B cell (primary cell): ENCODE data around the gene JKAMP.

Experiments
- EZH2 ChIP-seq: IDR thresholded peaks from 2 replicates; pipeline ENCODE4 v1.6.1; 2012; ENCODE audit warnings: borderline replicate concordance, low read depth, mild to moderate bottlenecking, moderate library complexity, low read length; ENCODE audit not compliant: insufficient read depth, poor library complexity, severe bottlenecking
- TF ChIP-seq, protein P1 (sequence below): fragments of 200-600 bp; IDR thresholded peaks from one replicate; pipeline ENCODE4 v1.8.0; 2022; ENCODE audit warnings: antibody characterized with exemption, mild to moderate bottlenecking

DNA sequence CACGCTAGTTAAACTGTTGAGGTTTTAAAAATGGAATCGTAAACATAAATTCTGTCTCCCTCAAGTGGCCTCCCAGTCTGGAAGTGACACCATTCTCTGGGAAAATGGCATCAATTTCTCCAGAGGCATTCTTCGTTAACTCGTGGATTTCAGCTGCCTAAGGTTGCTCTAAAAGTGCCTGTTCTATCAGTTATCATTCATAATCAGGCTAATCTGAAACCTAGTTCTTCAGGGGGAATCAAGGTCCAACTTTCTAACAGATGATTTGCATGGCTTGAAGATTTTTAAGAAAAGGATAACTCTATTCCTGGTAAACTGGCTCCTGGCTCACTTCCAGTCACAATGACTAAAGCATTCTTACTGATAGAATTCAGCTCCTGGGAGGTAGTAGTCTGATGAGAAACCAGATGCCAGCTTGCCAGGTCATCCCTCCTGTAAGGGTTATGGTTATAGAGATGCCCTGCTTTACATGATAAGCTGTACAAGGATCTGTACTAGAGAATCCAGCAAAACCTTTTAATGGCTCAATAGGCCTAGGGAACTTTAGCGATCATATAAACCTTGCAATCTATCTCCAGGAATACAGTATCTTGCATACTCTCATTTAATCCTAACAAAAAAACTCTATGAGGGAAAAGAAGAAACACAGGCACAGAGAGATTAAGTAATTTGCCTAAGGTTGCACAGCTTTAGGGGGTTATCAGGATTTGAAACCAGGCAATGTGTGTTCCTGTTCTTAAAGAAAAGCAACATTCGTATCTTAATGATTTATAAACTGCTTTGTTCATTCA, 1.6 kb upstream of the JKAMP start:
- TF ChIP-seq, protein P1, sequence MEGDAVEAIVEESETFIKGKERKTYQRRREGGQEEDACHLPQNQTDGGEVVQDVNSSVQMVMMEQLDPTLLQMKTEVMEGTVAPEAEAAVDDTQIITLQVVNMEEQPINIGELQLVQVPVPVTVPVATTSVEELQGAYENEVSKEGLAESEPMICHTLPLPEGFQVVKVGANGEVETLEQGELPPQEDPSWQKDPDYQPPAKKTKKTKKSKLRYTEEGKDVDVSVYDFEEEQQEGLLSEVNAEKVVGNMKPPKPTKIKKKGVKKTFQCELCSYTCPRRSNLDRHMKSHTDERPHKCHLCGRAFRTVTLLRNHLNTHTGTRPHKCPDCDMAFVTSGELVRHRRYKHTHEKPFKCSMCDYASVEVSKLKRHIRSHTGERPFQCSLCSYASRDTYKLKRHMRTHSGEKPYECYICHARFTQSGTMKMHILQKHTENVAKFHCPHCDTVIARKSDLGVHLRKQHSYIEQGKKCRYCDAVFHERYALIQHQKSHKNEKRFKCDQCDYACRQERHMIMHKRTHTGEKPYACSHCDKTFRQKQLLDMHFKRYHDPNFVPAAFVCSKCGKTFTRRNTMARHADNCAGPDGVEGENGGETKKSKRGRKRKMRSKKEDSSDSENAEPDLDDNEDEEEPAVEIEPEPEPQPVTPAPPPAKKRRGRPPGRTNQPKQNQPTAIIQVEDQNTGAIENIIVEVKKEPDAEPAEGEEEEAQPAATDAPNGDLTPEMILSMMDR, result no peak
- TF ChIP-seq EZH2, result no peak
